IMR-90 (cell line): ENCODE results near the gene MMP24. TPM values are rescaled to one million over a fixed set of nuclear protein-coding genes. Genes with fewer than 3 reads are reported as not detected.

Experiments
- ATAC-seq: fragments of 200-7000 bp; cut with Tn5 transposase; 2 replicates; pipeline ENCODE4 v1.9.1; 2020; ENCODE audit warnings: low read depth, mild to moderate bottlenecking, moderate library complexity
- BruUV-seq: library from RNA; stranded (reverse); fragments of 400-500 nt; replicated peaks from 2 replicates; lab custom pipeline; 2021; lab: Mats Ljungman, UMichigan
- CTCF ChIA-PET: fragments of 300-600 bp; formaldehyde crosslinking; extraction: SDS; loops from one replicate; lab custom pipeline; 2021; ENCODE audit warnings: antibody characterized with exemption; lab: Yijun Ruan, JAX
- POLR2A ChIA-PET: fragments of 300-600 bp; sonication (Branson Sonifier 250); formaldehyde crosslinking; loops from one replicate; lab custom pipeline; 2022; ENCODE audit warnings: antibody characterized with exemption; ENCODE audit not compliant: unreplicated experiment; lab: Charles Lee
- DNase-seq: peaks from one replicate; pipeline ENCODE4 v3.0.0; 2013
- H2AFZ ChIP-seq: replicated peaks from 2 replicates; pipeline ENCODE3; 2013; ENCODE audit warnings: low read length, mild to moderate bottlenecking; ENCODE audit not compliant: poor library complexity
- H2AK5ac ChIP-seq: 2 replicates; pipeline ENCODE4 v1.6.1; 2013; ENCODE audit warnings: low read depth, low read length, inconsistent platforms
- H2AK9ac ChIP-seq: replicated peaks from 2 replicates; pipeline ENCODE3; 2013; ENCODE audit warnings: mild to moderate bottlenecking, low read depth, low read length, moderate library complexity; ENCODE audit not compliant: poor library complexity
- H2BK120ac ChIP-seq: 2 replicates; pipeline ENCODE4 v1.6.1; 2013; ENCODE audit warnings: low read depth, low read length, inconsistent platforms
- H2BK15ac ChIP-seq: 3 replicates; pipeline ENCODE4 v1.6.1; 2013; ENCODE audit warnings: low read depth, low read length, inconsistent platforms
- H2BK20ac ChIP-seq: 2 replicates; pipeline ENCODE4 v1.6.1; 2013; ENCODE audit warnings: low read depth, mild to moderate bottlenecking, inconsistent platforms, low read length, moderate library complexity
- H2BK5ac ChIP-seq: 2 replicates; pipeline ENCODE4 v1.6.1; 2013; ENCODE audit warnings: mild to moderate bottlenecking, low read depth, low read length, inconsistent platforms; ENCODE audit not compliant: poor library complexity, severe bottlenecking
- H3K14ac ChIP-seq: replicated peaks from 2 replicates; pipeline ENCODE4 v1.6.1; 2013; ENCODE audit warnings: low read depth, low read length, inconsistent platforms
- H3K18ac ChIP-seq: 2 replicates; pipeline ENCODE4 v1.6.1; 2013; ENCODE audit warnings: low read depth, low read length, control low read depth
- H3K23ac ChIP-seq: 2 replicates; pipeline ENCODE4 v1.6.1; 2013; ENCODE audit warnings: low read depth, low read length, inconsistent platforms
- H3K27ac ChIP-seq: 2 replicates; pipeline ENCODE4 v1.5.1; 2013; ENCODE audit warnings: mild to moderate bottlenecking, control low read depth, low read length; ENCODE audit not compliant: insufficient read depth
- H3K27me3 ChIP-seq: 2 replicates; pipeline ENCODE4 v1.6.1; 2013; ENCODE audit warnings: low read length; ENCODE audit not compliant: control insufficient read depth, insufficient read depth
- H3K36me3 ChIP-seq: 2 replicates; pipeline ENCODE4 v1.6.1; 2013; ENCODE audit warnings: low read length, mixed read lengths; ENCODE audit not compliant: control insufficient read depth, insufficient read depth
- H3K4ac ChIP-seq: 2 replicates; pipeline ENCODE4 v1.6.1; 2013; ENCODE audit warnings: low read depth, low read length, inconsistent platforms
- H3K4me1 ChIP-seq: 2 replicates; pipeline ENCODE4 v1.6.1; 2013; ENCODE audit warnings: low read length, mixed read lengths; ENCODE audit not compliant: control insufficient read depth, insufficient read depth
- H3K4me2 ChIP-seq: 2 replicates; pipeline ENCODE4 v1.6.1; 2013; ENCODE audit warnings: low read depth, mild to moderate bottlenecking, control low read depth, low read length, moderate library complexity
- H3K4me3 ChIP-seq: 2 replicates; pipeline ENCODE4 v1.5.1; 2013; ENCODE audit warnings: low read depth, mild to moderate bottlenecking, control low read depth, low read length, moderate library complexity; ENCODE audit not compliant: insufficient read depth
- H3K56ac ChIP-seq: 2 replicates; pipeline ENCODE4 v1.6.1; 2013; ENCODE audit warnings: low read length, inconsistent platforms; ENCODE audit not compliant: insufficient read depth; ENCODE audit errors: extremely low read depth
- H3K79me1 ChIP-seq, 2 experiments: 2 replicates each; pipeline ENCODE4 v1.6.1; 2013; ENCODE audit warnings: low read length in 2 of 2, inconsistent platforms in 1 of 2, low read depth in 1 of 2
- H3K9ac ChIP-seq: 2 replicates; pipeline ENCODE4 v1.6.1; 2013; ENCODE audit warnings: low read depth, low read length, control low read depth
- H3K9me1 ChIP-seq: 2 replicates; pipeline ENCODE4 v1.6.1; 2013; ENCODE audit warnings: low read length, inconsistent platforms; ENCODE audit not compliant: insufficient read depth
- H3K9me3 ChIP-seq: 2 replicates; pipeline ENCODE4 v1.6.1; 2013; ENCODE audit warnings: low read length; ENCODE audit not compliant: control insufficient read depth, insufficient read depth
- H4K20me1 ChIP-seq: 2 replicates; pipeline ENCODE4 v1.6.1; 2013; ENCODE audit warnings: low read length, inconsistent platforms; ENCODE audit not compliant: insufficient read depth
- H4K5ac ChIP-seq: 2 replicates; pipeline ENCODE4 v1.6.1; 2013; ENCODE audit warnings: mild to moderate bottlenecking, low read depth, low read length, control low read depth
- H4K8ac ChIP-seq, 2 experiments: 2 replicates each; pipeline ENCODE4 v1.6.1; 2013; ENCODE audit warnings: low read depth in 2 of 2, low read length in 2 of 2, control low read depth in 1 of 2, inconsistent platforms in 1 of 2
- H4K91ac ChIP-seq: 2 replicates; pipeline ENCODE4 v1.6.1; 2013; ENCODE audit warnings: low read depth, low read length, inconsistent platforms; ENCODE audit not compliant: insufficient read depth
- CEBPB ChIP-seq: IDR thresholded peaks from 2 replicates; pipeline ENCODE4 v1.6.1; 2012; ENCODE audit warnings: low read depth, low read length, improper control_type of control experiment
- CHD1 ChIP-seq: IDR thresholded peaks from 2 replicates; pipeline ENCODE4 v1.6.1; 2012; ENCODE audit warnings: low read depth, low read length, improper control_type of control experiment
- FOS ChIP-seq: fragments of 150-350 bp; IDR thresholded peaks from 2 replicates; pipeline ENCODE4 v1.6.1; 2016; ENCODE audit warnings: low read depth, low read length
- MAZ ChIP-seq: IDR thresholded peaks from 2 replicates; pipeline ENCODE4 v1.6.1; 2012; ENCODE audit warnings: low read depth, mild to moderate bottlenecking, low read length, improper control_type of control experiment, moderate library complexity, borderline replicate concordance
- dilution Hi-C: fragments of 300-500 bp; cut with HindIII; formaldehyde crosslinking; loops from one replicate; pipeline ENCODE4 v1.14.3; 2018; ENCODE audit warnings: low sequenced_read_pairs; ENCODE audit not compliant: unreplicated experiment
- in situ Hi-C: fragments of 300-500 bp; cut with MboI; formaldehyde crosslinking; loops from 3 replicates; pipeline ENCODE4 v1.14.3; 2019; ENCODE audit warnings: low sequenced_read_pairs, inconsistent platforms, mixed read lengths
- intact Hi-C: fragments of 100-400 bp; cut with micrococcal nuclease; formaldehyde crosslinking; loops from 2 replicates; pipeline ENCODE4 v1.10.0; 2022
- polyA plus RNA-seq, 3 experiments: library from polyadenylated mRNA; depleted of rRNA; stranded (reverse); fragments of >200 nt; gene quantifications; 2 replicates each; pipeline ENCODE4 v1.2.3, GENCODE V29; 2012; ENCODE audit warnings: low replicate concordance in 1 of 3
- total RNA-seq: library from RNA; depleted of rRNA; stranded (reverse); fragments of >200 nt; gene quantifications from 2 replicates; pipeline ENCODE4 v1.2.3, GENCODE V29; 2012
- TF ChIP-seq, protein P1 (sequence below): fragments of 150-350 bp; IDR thresholded peaks from 2 replicates; pipeline ENCODE4 v1.6.1; 2016; ENCODE audit warnings: low read depth, mild to moderate bottlenecking, low read length, moderate library complexity, borderline replicate concordance

Gene MMP24
- total and polyA plus RNA-seq, 2 of the 4 experiments (the other 2 are of a cell fraction): 0.36 to 0.79 TPM

DNA sequence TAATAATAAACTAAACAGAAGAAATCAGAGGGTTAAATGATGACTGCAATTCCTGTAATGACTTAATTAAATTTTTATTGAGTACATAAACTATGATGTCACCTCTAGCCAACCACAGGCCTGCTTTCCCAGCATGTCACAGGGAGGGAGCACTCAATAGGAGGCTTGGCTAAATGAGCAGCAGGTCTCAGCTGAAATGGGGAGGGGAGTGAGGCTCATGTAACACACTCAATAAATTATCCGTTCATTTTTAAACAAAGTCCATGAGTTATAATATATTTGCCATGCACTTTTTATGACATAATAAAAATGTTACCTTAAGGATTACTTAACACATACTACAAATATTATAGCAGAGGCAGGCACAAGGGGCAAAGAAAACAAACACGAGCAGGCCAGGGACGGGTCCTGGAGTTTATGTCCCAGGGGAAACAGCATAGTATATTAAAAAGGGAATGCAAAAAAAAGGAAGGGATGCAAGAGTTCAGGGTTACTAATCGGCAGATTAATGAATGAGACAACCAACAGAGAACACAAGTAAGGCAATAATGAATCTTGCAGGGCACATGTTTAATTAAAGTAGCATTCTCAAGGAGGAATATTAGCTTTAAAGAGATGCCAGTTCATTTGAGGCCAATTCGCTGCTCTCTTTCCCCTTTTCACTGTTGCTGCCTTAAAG is 92.8 kb downstream of the MMP24 start (continued):
- TF ChIP-seq MAZ: peak; percentile 31; the same call in 1 of the 2 replicates

GRCh38 chr20:35319871-35320197 is 93.3 kb downstream of the MMP24 start:
- Histone ChIP-seq H3K9me1 (peaks cover 41% of the 10 kb centered on the region), H3K9me3 (no peaks in the 10 kb centered on the region), H2BK120ac (peak overlapping the region; percentile 97), H3K56ac (peak overlapping the region; percentile 93), H3K4ac (peak overlapping the region; percentile 96), H3K4me3 (no peak overlapping the region), H2BK5ac (peak overlapping the region; percentile 97), H3K18ac (peak overlapping the region; percentile 76), H3K23ac (peak overlapping the region; percentile 90), H2AFZ (peak overlapping the region; percentile 58), H4K20me1 (no peaks in the 10 kb centered on the region), H3K14ac (peak overlapping the region; percentile 89), H2AK5ac (peak overlapping the region; percentile 99), H3K4me2 (peak overlapping the region; percentile 41), H4K91ac (peak overlapping the region; percentile 97), H3K79me1 (peaks cover 0 to 47% of the 10 kb centered on the region in 2 experiments; a peak in 2 of 4 replicates), H3K27me3 (no peaks in the 10 kb centered on the region), H3K27ac (peak overlapping the region; percentile 64), H4K5ac (peak overlapping the region; percentile 37), H3K4me1 (peaks cover 40% of the 10 kb centered on the region), H2AK9ac (peak overlapping the region; percentile 21), H3K9ac (peak overlapping the region; percentile 7; the same call in 1 of the 2 replicates), H2BK15ac (peak overlapping the region; percentile 95; the same call in 2 of the 3 replicates), H3K36me3 (no peaks in the 10 kb centered on the region), H2BK20ac (peak overlapping the region; percentile 97), H4K8ac (peak overlapping the region; percentile 79 to 94)
- peak; percentile 62 for DNase-seq
- ChIA-PET POLR2A (interaction anchor here (1.1 kb wide), 1 partner anchor 14 kb away, joined by 3 read pairs; no protein-coding TSS in a partner anchor), CTCF (interaction anchor here (0.9 to 2.2 kb wide), 2 partner anchors 11 to 13 kb away, joined by 4 to 9 read pairs; no protein-coding TSS in a partner anchor)
- intact Hi-C loops: no loop called here
- TF ChIP-seq CHD1 (0 out of 2 replicates have a peak, but pooled peaks have one; percentile 74), CEBPB (peak; percentile 32; the same call in 1 of the 2 replicates), FOS (peak; percentile 16; the same call in 1 of the 2 replicates)
- TF ChIP-seq, protein P1, sequence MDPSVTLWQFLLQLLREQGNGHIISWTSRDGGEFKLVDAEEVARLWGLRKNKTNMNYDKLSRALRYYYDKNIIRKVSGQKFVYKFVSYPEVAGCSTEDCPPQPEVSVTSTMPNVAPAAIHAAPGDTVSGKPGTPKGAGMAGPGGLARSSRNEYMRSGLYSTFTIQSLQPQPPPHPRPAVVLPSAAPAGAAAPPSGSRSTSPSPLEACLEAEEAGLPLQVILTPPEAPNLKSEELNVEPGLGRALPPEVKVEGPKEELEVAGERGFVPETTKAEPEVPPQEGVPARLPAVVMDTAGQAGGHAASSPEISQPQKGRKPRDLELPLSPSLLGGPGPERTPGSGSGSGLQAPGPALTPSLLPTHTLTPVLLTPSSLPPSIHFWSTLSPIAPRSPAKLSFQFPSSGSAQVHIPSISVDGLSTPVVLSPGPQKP: no peak
- in situ Hi-C loops: no loop called here
- dilution Hi-C loops: no loop called here
- peak; percentile 22 for ATAC-seq
- BruUV-seq: no TSS peak
